Inflammatory macrophage (primary cell): ENCODE results near the gene P4HA1.

ENCODE experiments used
- DNase-seq, 2 donors: peaks; one replicate each; pipeline ENCODE4 v3.0.0-alpha.2; 2020 to 2022

The P4HA1 gene

DNA sequence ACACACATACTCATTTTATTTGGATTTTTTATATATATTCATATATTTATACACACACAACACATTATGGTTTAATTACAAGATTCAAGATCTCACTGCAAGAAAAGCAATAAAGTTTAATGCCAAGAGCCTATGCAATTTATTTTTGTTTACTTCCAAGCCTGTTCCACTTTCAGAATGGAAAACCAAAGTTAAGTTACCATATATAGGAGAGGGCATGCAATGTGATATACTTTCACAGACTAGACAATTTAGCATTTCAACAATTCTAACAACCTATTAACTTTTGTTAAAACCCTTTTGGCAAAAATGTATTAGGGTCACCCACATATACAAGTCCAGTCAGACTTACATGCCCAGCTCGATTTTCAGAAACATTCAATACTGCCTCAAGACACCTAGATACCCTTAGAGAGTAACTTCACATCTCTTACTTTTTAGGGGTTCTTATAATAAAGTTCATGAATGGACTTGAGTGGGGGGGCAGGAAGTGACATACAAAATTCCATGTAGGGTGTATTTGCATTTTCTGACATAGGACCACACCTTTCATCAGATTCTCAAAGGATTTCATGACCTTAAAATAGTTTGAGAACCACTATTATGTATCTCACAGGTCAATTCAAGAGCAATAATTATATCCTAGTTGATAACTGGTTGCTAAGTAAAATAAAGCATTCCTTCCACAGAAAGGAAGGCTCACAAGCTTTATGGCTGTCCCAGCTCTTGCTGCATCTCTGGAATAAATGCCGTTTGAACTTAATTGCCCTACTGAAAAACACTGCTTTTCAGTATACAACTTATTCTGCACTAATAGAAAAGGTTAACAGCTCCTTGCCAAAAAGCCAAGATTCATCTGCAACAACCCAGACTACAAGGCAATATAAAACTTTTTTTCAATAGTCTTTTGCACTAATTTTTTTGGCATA is 2.5 kb downstream of the P4HA1 start:
- DNase-seq: no peak

GRCh38 chr10:73092830-73093229 is 3.8 kb downstream of the P4HA1 start:
- DNase-seq: no peak

DNA sequence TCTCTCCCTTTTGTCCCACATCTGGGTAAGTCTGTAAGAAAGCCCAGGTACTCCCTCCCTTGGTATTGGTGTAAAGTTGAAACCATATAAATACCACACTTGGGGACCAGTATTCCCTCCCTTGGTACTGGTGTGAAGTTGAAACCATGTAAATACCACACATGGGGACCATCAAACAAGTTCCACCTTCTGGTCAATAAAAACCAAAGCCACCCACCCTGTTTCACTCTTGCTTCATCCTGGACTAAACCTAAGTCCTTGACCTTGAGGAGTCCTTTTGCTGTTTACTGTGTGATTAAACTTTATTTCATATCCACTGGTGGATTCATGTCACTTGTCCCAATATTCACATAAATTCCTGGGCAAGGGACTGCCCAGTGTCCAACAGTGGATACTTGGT is 8.4 kb downstream of the P4HA1 start:
- DNase-seq: no peak

DNA sequence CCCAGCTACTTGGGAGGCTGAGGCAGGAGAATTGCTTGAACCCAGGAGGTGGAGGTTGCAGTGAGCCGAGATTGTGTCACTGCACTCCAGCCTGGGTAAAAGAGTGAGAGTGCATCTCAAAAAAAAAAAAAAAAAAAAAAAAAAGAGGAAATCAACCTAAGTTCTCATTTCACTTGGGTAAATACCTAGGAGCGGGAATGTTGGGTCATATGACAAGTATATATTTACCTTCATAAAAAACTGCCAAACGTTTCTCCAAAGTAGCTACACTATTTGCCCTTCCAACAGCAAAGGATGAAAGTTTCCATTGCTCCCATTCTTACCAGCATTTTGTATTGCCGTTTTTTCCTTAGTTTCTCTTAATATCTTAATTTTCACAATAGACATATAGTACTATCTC is 9.8 kb downstream of the P4HA1 start:
- DNase-seq: no peak

- no peak for DNase-seq
Observed at GRCh38 chr10:73084209-73084608, 12.5 kb downstream of the P4HA1 start.

DNA sequence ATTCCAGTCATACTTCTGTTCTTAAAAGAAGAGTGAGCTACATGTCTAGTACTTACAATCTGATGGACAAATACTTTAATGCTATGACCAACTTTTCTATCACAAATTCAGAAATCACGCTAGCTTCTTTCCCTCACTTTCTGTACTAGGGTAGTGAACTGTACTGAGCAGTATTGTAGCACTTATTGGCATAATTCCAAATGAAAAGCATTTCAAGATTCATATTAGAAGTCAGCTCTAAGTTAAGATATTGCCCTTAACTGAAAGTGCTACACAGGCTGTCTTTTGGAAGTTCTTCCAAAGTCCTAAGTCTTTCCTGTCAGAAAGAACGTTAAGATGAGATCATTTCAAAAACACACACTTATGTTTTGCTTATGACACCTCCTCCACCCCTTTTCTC is 13.4 kb downstream of the P4HA1 start:
- DNase-seq: no peak

- DNase-seq: no peak
Observed at GRCh38 chr10:73079779-73080541, 16.7 kb downstream of the P4HA1 start.

- peak; percentile 50 to 51 for DNase-seq
Observed at GRCh38 chr10:73076360-73077183, 20.1 kb downstream of the P4HA1 start.

- no peak for DNase-seq
Observed at GRCh38 chr10:73075829-73076228, 20.8 kb downstream of the P4HA1 start.

DNA sequence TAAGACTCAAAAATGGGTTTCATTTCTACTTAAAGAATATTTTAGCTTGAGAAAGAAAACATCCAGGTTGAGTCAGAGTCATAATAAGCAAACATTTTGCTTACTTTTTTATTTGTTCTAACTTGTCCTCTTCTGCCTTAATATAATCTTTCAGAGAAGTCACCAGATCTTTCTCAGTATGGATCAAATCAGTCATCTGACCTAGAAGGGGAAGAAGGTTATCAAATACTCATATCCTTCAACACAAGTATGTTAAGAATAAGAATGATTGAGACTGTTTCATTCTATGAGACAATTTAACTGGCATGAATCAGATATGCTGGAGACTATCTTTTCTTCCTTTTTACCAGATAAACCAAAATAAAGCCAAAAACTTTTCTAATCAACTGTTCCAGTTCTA is 23.0 kb downstream of the P4HA1 start:
- DNase-seq: no peak

DNA sequence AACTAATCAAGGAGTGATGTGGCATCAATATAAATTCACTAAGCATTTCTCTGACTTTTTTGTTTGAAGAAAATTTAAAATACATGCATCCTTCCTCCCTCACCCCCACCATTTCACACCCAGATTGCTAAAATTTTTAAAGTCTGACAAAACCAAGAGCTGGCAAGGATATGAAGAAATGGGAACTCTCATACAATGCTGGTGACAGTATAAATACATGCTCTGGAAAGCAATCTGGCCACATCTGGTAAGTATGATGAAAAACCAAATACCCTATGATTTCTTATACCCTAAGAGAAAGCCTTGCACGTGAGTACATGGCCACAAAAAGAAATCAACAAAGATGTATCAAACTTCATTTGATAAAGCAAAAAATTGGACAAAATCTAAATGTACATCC is 31.2 kb downstream of the P4HA1 start:
- no peak for DNase-seq

- no peak for DNase-seq
Observed at GRCh38 chr10:73061743-73062142, 34.9 kb downstream of the P4HA1 start.

- DNase-seq: peak; percentile 1 to 18
Observed at GRCh38 chr10:73060738-73061635, 35.7 kb downstream of the P4HA1 start.

- DNase-seq: no peak
Observed at GRCh38 chr10:73060173-73060572, 36.5 kb downstream of the P4HA1 start.

GRCh38 chr10:73058057-73058591 is 38.5 kb downstream of the P4HA1 start:
- DNase-seq: no peak

DNA sequence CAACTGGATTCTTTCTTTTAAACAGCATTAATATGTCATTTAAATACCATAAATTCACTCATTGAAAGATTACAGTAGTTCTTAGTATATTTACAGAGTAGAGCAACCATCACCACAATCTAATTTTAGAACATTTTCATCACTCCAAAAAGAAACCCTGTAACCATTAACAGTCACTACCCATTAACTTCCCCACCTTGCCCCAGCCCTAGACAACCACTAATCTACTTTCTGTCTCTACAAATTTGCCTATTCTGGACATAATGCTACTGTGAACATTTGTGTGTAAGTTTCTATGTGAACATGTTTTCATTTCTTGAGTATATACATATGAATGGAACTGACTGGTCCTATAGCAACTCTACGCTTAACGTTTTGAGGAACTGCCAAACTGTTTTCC is 42.4 kb downstream of the P4HA1 start:
- DNase-seq: no peak

- no peak for DNase-seq
Observed at GRCh38 chr10:73053275-73053674, 43.4 kb downstream of the P4HA1 start.

GRCh38 chr10:73044378-73045285 is 52.0 kb downstream of the P4HA1 start:
- DNase-seq: no peak

DNA sequence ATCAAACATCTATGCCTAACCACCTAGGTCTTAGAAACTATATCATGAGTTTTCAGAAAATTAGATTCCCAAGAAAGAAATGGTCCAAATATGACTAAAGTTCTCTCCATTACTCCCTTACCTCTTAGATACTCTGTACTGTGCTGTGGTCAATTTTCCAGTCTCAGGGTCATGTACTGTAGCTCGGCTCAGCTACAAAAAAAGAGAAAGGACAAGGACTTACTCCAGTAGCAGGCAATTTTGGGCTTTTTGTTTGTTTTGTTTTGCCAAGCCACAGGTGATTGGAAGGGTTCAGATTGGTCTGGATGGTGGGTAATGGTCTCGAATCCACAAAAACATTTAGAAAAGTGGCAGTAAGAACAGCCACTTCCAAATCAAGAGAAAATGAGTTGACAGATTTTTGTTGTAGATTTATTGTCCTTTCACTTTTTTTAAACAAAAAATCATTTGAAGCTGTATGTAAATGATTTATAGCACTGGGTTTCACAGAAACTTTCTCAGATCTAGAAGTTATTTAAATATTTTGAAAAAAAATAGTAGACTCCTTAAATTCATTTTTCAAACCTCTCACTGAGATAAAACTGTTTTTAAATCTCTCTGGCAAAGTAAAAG is 52.8 kb downstream of the P4HA1 start:
- DNase-seq: no peak

- DNase-seq: no peak
Observed at GRCh38 chr10:73043319-73043718, 53.3 kb downstream of the P4HA1 start.
